HG03575 (cell line): ENCODE data around the gene ZNF711.
"Not testable (repeated sequence)": the region's sequence is repeated elsewhere in the genome, so short reads cannot be mapped to it uniquely, and the experiment has no call there.

ENCODE experiments used
- ATAC-seq: cut with Tn5 transposase; IDR thresholded peaks from one replicate; pipeline ENCODE4 v1.9.1; 2021; ENCODE audit not compliant: unreplicated experiment, insufficient number of reproducible peaks, low FRiP score; ENCODE audit errors: extremely low read depth

Gene ZNF711

DNA sequence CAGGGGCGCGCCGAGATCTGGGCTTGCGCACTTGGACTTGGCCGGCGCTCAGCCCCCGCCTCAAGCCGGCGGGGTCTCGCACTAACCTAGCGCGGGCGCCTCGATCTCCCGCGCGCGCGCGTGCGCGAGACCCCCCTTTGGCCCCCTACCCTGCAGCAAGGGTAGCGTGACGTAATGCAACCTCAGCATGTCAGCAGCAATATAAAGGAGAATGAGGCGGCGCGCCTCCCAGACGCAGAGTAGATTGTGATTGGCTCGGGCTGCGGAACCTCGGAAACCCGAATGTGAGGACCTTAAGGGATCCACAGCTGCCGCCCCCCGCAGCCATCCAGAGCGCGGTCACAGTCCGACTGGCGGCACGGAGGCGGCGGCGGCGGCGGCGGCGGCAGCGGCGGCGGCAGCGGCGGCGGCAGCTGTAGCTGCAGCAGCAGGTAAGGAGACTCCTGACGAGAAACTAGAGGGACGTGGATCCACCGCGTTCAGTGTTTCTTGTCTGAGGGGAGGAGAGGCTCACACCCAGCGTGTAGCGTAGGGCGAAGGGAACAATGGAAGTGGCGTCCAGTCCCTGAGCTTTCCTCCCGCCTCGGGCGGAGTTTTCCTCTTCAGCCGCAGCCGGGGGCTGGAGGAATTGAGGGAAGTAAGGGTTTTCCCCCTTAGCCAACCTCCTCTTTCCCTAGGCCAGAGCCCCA, at the start of gene ZNF711, which contains the start of gene SATL1:
TSS of gene ZNF711 (plus strand) at position 231 of the 689 bp plus-strand sequence. CDS start 3,582 bp downstream, outside the sequence.
TSS of gene SATL1 (minus strand) at position 19 of the 689 bp plus-strand sequence. CDS start 134,811 bp downstream, outside the sequence.
- ATAC-seq, result no peak

DNA sequence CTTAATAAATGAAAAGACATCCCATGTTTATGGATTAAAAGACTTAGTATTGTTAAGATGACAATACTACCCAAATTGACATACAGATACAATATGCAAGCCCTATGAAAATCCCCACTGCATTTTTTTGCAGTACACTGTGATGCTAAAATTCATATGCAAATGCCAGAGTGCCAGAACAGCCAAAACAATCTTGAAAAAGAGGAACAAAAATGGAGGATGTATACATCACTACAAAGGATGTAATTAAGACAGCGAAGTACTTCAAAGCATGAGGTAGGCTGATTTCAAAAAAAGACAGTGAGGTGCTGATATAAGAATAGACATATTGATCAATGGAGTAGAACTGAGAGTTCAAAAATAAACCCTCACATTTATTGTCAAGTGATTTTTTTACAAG, 47.5 kb upstream of the ZNF711 start:
- ATAC-seq, result no peak

DNA sequence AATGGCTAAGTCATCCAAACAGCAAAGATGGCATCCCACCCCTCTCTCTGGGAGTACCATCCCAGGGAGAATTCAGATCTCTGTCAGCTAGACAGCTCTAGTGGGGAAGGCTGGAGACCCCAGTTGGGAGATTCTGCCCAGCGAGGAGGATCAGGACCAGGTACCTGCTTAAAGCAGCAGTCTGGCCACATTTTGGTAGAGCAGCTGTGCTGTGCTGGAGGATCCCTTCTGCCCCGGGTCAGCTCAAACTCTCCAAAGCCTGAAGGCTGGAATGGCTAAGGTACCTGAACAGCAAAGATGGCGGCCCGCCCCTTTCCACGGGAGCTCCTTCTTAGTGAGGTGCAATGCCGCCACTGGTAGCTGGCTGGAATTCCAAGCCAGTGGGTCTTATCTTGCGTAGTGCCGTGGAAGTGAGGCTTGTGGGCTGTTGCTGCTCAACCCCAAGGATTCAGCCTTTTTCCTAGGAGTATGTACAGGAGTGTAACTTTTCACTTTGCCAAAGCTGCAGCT, 40.3 kb upstream of the ZNF711 start:
- ATAC-seq, result no peak

DNA sequence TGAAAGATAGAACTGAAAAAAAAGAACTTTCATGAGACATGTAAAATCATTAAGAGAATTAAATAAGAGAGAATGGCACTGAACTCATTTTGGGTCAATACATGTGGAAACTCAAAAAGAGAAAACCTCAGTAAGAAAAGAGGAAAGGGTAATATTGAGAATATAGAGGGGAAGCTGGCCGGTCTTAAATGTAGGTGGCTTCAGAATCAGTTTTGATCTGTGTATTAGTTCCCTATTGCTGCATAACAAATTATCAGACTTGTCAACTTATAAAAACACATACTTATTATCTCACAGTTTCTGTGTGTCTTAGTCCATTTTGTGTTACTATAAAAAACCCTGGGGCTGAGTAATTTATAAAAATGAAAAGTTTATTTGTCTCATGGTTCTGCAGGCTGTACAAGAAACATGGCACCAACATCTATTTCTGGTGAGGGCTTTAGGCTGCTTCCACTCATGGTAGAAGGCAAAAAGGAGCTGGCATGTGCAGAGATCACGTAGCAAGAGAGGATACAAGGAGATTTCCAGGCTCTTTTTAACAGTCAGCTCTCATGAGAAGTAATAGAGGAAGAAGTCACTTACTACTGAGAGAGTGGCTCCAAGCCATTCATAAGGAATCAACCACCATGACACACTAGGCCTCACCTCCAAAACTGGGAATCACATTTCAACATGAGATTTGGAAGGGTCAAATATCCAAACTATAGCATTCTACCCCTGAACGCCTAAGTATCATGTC, 29.8 kb upstream of the ZNF711 start:
- ATAC-seq, result no peak

DNA sequence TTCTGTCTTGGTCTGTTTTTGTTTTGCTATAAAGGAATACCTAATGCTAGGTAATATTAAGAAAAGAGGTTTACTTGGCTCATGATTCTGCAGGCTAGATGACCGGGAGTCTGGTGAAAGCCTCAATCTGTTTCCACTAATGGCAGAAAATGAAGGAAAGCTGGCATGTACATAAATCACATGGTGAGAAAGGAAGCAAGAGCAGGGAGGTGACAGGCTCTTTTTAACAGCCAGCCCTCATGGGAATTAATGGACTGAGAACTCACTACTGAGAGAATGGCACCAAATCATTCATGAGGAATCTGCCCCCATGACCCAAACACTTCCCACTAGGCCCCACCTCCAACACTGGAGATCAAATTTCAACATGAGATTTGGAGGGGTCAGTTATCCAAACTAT, 27.8 kb upstream of the ZNF711 start:
- no peak for ATAC-seq

DNA sequence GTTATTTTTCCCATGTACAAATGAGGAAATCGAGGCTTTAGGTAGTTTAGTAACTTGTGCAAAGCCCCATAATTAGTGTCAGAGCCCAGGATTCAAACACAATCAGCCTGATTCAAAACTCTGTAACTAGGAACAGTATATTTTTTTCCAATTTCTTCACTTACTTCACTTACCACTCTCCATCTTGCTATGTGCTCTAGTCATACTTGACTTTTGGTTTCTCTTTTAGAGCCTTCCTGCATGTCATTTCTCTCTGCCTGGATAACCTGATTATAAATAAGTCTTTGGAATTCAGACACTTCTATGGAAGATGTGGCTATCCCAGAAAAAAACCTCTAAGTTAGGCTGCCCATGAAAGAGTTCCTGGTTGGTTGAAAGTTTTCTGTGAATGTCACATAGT, 22.4 kb upstream of the ZNF711 start:
- no peak for ATAC-seq

DNA sequence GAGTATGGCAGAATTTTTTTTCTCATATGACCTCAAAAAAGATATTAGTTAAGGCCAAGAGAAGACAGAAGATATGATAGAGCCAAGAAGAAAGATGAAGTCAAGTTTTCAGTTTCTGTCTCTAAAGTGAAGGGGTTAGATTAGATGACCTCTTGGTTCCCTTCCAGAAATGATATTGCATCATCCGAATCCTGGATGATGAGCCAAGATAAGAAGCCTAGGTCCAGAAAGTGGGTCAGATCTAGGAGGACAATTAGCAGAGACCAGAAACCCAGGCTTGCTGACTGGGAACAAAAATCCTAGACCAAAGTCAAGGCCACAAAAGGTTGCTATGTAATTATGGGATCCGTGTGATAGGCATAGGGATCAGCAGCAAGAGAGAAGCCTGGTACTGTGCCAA, 20.4 kb upstream of the ZNF711 start:
- ATAC-seq, result no peak

DNA sequence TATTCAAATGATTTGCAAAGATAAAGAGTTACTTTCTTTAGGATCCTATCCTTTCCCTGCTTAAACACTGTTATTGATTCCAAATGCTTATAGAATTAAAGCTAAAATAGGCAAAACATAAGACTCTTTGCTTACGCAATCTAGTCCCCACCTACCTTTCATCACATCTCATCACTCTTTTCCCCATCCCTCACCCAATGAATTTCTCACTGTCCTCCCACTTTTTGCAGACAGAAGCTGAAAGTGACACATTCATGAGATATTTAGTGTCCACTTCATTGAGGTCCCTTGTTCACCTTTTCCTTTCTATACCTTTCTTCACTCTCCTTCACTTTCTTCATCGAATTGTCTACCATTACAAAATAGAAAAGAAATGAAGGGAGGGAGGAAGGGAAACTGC, 636 bp upstream of the ZNF711 start:
- no peak for ATAC-seq

DNA sequence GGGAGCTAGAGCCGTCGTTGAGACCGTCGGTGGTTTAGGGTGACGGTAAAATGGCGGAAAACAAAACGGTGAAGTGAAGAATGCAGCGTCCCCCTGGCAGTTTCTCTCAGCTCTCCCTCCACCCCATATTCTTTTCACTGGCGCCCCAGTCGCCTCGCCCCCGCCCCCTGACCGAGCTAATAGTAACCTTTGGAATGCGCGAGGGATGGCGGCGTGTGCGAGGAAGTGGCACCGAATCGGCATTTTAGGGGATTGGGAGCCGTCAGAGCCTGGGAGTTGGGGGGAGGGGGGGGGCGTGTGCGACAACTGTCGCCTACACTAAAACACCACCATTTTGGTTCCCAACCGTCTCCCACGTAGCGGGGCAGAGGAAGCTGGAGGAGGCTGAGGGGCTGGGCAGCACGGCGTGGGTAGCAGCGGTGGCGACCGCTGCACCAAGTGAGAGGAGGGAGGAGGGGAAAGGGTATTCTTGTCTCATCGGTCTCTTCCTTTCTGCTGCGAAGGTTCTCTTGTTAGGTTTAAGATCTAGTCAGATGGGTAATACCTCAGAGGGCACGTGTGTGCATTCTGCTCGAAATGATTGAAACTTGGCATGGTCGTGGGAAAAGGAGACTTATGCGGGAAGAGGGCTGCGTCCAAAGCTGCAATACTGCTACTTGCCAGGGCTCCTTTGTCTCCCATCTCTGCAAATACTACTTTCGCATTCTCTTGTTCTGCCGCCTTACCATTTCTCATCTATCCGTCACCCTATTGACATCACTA, 840 bp downstream of the ZNF711 start:
- no peak for ATAC-seq

DNA sequence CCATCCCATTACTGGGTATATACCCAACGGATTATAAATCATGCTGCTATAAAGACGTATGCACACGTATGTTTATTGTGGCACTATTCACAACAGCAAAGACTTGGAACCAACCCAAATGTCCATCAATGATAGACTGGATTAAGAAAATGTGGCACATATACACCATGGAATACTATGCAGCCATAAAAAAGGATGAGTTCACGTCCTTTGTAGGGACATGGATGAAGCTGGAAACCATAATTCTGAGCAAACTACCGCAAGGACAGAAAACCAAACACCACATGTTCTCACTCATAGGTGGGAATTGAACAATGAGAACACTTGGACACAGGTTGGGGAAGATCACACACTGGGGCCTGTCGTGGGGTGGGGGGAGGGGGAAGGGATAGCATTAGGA, 41.5 kb downstream of the ZNF711 start:
- not testable (repeated sequence) for ATAC-seq

DNA sequence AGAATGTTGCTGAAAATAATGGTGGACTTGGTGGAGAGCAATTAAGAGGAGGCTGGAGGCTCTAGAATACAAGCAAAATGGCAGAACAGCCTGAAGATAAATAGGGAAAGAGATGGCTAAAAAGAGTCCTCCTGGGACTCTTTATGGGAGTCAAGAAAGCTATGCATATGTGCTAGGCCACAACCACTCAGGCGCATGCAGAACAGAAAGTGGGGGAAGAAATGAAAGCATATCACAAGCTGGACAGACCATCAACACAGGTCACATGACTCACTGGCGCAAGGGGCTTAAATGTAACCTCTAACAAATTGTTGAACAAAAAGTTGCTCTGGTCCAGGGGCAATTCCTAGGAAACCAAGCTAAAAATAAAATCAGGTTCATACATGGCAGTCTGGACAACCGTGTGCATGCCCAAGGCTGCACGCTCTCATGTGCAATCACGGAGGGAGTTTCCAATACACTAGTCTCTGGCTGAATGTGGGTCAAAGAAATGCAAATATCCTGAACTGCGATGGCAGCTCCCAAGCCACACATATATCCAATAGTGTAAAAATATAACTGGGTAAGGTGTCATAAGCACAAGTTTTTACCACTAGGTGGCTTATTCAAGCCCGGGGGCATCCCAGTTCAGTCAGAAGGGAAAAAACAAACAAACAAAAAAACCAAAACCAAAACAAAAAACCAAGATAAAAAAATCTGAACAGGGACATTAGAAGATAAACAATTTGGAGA, 45.4 kb downstream of the ZNF711 start:
- no peak for ATAC-seq

DNA sequence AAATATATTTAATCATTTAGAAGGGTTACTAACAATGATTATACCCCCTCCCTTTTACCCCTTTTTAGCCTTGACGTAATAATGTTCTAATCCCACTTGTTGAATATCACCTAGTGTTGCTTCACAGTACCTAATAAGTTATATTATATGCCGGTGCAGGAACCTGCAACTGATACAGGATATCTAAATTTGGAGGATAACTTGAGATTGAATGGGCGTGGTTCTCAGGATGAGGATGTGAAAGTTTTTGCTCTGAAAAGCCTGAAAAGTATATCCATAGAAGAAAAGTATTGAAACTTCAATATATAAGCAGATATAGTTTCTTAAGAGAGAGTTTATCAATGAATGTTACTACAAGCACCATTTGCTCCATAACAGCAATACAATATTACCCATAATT, 59.8 kb downstream of the ZNF711 start:
- ATAC-seq, result no peak

DNA sequence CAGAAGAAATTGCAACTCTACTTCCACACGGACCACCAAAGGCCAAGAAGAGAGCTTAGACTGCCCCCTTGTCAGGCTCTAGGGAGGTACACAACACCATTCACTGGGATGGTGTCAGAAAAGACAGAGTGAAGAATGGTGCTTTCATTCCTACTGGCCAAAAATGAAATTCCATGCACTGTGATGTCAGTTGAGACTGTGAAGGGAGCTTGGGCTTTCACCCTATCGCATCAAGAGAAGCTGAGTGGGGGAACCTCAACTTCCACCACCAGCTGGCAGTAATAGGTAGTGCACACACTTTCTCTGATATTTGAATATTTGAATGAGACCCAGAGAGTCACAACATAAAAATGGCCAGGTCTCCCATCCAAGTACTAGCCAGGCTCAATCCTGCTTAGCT, 65.9 kb downstream of the ZNF711 start:
- no peak for ATAC-seq

DNA sequence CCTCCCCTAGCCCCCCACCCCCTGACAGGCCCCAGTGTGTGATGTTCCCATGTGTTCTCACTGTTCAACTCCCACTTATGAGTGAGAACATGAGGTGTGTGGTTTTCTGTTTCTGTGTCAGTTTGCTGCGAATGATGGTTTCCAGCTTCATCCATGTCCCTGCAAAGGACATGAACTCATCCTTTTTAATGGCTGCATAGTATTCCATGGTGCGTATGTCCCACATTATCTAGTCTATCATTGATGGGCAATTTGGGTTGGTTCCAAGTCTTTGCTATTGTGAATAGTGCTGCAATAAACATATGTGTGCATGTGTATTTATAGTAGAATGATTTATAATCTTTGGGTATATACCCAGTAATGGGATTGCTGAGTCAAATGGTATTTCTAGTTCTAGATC, 67.6 kb downstream of the ZNF711 start:
- ATAC-seq, result not testable (repeated sequence)
